Femur (tissue), 1 donor: Measurements from ENCODE around the gene NUDT4.
"Not testable (repeated sequence)": the region's sequence is repeated elsewhere in the genome, so short reads cannot be mapped to it uniquely, and the experiment has no call there.

Experiments used
- DNase-seq: peaks from one replicate; pipeline ENCODE4 v3.0.0-alpha.2; 2017

The NUDT4 gene

DNA sequence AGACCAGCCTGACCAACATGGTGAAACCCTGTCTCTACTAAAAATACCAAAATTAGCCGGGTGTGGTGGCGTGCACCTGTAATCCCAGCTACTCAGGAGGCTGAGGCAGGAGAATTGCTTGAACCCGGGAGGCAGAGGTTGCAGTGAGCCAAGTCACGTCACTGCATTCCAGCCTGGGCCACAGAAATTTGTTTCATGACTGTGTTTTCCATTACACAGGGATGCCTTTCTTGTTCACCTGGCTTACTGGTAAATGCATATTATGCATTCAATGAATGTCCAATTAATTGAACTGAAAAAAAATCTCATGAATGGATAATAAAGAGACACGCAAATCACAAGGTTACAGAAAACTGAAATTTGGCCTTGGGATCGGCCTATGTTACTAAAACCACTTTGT lies 54.3 kb downstream of the NUDT4 start:
- DNase-seq = not testable (repeated sequence)

DNA sequence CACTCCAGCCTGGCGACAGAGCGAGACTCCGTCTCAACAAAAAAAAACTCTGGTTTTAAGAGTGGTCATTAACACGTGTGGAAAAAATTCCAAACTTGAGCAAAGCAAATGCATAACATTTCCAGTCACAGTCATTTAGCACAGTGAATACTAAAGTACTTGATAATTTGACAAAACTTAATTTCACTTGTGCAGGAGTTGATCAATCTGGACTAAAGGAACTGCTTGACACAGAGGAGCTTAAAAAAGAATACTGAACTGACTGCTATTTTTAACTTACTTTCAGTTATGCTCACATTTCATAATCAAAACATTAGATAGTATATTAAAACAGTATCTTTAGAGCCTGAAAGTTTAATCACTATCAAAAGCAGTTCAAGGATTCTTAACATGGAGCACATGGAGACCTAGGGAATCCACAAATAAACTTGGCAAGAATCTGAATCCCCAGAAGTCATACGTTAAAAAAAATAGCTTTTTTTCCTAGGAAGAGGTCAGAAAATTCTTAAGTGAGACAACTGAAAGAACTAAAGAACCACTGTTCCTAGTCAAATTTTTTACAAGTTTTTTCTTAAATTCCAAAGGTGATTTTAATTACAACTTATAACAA lies 56.6 kb downstream of the NUDT4 start:
- no peak for DNase-seq

DNA sequence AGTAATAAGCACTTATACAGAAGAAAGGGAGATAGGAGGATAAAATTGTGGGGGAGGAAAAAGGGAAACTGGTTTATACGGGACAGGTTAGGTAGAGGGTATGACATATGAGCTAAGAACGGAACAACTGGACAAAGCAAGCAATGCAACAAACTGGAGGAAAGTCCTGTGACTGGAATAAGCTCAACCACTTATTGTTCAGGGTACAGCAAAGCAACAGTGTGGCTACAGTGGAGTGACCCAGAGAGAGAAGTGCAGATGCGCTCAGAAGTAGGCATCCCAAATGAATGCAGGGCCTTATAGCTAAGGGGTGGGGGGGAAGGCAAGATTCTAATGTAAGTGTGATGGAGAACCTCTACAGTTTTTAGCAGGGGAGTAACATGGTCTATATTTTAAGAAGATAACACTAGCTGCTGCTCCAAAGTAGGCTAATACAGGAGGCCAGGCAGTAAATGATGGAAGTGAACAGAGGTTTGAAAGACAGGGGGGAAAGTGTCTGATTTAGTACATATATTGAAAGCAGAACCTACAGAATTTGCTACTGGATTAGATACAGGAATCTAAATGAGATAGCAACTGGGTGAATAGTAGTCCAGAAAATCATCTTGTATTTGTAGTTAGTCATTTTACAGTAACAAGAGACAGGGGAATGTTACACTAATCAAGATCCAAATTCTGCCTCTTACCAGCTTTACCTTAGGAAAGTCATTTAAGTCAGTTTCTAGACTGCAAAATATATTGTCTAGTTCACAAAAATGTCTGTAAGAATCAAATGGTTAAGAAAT lies 60.7 kb downstream of the NUDT4 start:
- no peak for DNase-seq

DNA sequence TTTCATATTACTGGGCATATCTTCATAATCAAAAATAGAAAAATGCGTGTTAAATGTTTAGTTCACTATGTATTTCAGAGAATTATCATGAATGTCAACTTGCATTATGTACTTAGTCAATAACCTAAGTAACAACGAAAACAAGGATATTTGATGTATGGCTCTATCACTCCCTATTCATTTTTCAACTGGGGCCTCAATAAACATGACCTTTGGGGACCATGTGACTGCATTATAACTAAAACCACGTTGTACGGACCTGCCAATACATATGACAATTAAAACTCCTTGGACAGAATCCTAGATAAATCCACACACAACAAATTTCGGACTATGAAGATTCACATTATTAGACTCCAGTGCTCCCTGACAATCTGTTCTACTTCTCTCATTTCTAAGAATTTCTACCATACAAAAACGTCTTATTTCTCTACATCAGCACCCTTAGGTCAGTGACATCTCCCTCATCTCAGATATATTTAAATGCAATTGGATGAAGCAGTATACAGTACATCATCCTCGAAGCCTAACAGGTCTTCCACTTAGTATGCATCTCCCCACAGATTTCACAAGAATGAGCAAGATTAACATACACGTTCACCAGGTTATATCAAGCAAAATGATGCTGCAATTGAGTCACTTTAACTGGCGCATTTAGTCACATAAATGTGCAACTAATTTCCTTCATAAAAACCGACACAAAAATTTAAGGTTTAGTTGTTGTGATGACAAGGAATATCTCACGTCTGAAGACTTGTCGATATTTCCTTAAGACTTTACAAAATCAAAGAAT lies 62.5 kb downstream of the NUDT4 start:
- DNase-seq = no peak

DNA sequence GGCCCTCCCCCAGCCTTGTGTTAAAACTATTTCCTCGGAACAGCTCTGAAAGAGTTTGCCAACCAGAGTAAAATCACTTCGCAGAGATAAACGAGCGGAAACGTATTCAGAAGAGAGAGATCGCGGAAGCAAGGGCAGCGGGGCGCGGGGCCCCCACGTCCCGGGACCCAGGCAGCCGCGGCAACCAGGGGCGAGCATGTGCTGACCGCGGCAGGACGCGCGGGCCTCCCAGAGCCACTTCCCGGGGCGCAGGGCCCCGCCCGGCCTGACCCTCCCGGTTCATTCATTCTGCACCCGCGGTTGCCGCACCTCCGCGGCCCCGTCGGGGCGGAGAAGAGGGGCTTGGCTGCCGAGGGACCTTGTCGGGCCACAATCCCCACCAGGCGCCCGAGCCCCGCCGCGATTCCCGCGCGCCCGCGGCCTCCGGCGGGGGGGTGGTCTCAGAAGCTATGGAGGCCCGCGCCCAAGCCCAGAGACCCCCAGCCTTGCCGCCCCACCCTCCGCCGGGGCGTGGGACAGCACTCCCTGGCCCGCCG lies 63.4 kb downstream of the NUDT4 start:
- peak; percentile 63 for DNase-seq

DNA sequence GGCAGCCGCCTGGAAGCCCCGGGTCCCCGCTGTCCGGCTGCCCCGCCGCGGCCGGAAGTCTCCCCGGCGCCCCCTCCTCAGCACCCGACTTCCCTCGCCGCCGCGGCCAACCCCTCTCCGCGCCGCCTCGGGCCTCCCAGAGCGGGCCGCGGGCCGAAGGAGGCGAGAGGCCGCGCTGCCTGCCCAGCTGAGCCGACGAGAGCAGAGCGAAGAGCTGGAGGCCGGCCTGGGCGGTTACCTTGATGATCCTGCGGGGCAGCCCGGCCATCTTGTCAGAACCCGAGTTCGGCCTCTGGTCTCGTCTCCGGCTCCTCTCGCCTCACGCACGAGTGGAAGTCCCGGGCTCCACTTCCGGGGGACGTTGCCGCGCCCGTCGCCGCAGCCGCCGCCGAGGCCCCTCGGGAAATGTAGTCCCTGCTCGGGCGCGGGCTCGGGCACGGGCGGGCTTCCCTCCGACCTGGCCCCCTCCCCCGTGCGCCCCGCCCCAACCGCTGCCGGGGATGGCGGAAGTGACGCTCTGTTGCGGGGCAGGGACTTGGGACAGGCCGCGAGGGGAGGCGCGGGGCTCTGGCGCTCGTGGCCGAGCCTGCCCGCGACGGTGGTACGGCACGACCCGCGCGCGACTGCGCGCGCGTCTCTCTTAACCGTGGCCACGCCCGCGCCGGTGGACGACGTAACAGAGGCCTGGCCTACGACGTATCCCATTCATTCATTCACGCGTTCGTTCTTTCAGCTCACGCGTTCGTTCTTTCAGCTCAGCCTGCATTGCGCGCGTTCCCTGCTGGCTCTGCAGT lies 64.1 kb downstream of the NUDT4 start, which contains the start of gene UBE2N:
TSS of gene UBE2N (minus strand) at position 331 of the 794 bp plus-strand sequence. CDS start at position 268, 63 bp downstream.
- DNase-seq = peak; percentile 98

DNA sequence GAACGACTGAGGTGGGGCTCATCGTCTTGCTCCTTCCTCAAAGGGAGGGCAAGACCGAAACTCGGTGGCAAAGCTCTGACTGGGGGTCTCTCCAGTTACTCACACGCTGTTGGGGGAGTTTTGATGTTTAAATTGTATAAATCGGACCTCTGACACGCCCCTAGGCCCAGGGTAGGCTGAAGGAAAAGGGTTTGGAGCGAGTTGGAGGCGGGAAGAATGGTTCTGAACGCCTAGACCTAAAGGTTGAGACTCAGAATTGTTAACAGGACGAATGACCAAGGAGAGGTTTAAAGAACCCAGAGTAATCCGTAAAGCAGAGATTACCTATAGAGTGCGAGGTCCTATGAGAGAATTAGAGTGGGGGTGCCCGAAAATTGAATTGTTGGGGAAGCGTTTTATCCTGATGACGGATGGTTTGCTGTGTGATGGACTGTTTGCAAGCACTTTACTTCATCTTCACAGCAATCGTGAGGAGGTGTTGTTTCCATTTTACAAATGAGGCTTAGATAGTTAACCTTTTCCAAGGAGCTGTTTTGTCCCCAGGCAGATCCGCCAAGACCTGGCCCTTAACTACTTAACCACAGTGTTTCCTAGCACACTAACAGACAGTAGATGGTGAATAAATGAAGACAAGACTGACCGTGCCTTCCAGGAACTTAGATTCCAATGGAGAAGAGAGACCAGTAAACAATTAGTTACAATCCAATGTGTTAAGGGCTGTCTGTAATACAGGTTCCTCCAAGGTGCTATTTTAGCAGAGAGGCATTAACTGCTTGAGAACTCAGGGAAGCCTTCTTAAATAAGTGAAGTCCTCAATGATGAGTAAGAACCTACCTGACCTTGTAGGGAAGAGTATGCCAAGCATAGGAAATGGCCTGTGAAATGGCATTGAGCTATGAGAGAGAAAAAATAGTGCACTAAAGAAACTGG lies 65.0 kb downstream of the NUDT4 start:
- no peak for DNase-seq

DNA sequence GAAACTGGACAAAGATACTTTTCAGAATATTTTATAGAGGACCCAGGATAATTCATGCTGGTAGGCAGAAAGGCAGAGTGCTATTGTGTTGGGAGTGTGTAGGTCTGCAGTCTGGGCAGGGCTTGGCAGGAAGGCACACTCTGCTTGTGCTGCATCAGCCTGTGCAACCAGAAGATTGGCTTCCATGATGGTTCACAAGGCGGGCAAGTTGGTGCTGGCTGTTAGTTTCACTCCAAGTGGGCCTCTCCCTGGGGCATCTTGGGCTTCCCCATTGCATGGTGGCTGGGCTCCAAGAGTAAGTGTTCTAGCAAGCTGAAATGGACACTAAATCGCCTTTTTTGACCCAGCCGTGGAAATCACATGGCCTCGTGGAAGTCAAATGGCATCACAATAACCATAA lies 65.9 kb downstream of the NUDT4 start:
- DNase-seq = no peak

DNA sequence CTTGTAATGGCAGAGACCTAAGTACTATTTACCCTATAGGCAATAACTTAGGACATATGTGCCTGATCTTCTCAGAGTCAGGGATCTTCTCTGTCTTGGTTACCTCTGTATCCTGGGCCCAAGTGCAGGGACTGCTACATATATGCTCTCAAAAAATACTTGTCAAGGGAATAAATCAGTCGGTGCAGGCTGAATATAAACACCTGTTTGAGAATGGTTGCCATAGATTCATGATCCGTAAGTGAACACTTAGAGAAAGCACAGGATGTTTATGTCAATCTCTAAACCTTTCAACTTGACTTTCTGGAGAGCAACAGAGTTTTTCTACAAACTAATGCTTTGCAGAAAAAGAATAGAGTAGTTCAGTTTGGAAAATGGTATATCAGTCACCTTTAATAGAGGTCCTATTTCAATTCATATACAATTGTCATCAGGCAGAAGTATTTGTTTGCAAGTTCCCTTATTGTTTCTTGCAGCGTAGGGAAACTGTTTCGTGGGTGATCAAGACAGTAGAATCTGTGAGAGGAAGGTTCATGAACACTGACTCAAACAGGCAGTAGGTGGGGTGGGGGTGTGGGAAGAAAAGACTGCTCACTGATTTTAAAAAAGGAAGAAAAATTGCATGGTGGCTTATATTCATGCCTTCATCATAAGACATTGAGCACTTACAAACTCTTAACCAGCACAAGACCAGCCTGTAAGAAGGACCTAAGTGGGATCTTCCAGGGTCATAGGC lies 70.0 kb downstream of the NUDT4 start:
- DNase-seq = no peak

DNA sequence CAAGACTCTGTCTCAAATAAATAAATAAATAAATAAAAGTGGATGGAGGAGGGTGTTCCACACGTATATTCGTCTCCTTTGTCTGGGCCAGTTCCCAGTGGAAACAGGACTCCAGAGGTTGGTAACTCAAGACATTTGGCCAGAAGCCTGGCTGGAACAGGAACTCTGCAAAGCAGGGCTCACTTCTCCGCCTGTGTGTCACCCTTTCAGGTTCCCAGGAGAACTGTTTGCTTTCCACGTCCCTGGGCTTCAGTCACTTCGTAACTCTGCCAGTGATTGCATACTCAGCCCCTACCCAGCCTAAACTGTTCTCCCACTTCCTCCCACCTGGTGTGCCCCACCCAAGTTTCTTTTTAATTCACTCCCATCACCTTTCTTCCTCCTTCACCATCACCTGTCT lies 71.1 kb downstream of the NUDT4 start:
- no peak for DNase-seq

DNA sequence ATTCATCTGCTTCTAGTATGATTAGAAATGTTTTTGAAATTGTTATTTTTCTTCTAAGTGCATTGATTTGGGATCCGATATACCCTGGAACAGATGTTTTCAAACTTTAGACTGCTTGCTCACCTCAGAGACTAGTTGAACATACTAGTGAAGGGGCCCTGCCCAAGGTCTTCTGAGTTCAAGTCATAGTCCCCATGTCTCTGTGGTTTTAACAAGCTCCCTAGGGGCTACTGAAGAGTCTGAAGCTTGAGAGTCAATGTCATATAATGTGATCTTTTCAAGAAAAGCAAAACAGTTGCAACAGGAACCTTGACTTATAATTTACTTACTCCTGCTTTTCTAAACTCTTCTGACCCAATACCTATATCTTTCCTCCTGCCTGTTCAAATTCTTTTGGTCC lies 71.6 kb downstream of the NUDT4 start:
- DNase-seq = no peak

DNA sequence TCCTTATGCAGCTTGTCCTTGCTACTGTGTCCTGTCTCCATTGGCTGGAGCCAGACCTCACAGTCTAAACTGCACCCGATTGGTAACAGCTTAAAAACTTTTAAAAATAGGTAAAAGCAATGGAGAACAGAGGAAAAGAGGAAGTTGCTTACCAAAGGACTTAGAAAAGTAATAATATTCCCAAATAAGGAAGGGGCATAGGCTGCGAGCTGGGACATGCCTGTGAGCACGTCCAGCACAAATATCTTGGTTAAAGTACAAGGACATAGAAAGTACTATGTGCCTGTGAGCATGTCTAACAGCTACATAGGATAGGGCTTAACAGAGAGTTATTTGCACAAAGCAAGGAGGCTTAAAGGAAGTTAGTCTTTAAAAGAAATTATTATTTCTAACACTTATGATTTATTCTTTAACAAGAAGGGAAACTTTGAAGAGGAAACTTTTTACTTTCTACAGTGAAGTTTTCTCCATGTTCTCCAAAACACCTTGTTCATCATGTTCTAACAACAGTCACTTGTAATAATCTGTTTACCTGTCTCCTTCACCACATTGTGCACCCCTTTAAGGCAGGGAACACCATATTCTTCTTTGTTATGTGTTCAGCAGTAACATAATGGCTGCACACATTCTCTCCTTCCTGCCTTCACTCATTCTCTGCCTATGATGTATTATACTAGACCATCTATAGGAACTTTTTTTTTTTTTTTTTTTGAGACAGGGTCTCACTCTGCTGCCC lies 73.9 kb downstream of the NUDT4 start:
- DNase-seq = no peak

DNA sequence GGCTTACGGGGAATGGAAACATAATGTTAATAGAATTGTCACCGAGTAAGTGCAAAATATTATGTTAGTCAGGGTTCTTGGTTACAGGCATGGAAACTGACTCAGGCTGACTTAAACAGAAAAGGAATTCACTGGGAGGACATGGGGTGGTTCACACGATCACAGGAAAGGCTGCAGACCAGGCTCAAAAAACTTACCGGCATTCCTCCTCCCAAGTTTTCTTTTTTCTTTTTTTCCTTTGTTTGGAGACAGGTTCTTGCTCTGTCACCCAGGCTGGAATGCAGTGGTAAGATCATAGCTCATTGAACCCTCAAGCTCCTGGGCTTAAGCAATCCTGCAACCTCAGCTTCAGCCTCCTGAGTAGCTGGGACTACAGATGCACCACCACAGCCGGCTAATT lies 75.9 kb downstream of the NUDT4 start:
- DNase-seq = no peak

DNA sequence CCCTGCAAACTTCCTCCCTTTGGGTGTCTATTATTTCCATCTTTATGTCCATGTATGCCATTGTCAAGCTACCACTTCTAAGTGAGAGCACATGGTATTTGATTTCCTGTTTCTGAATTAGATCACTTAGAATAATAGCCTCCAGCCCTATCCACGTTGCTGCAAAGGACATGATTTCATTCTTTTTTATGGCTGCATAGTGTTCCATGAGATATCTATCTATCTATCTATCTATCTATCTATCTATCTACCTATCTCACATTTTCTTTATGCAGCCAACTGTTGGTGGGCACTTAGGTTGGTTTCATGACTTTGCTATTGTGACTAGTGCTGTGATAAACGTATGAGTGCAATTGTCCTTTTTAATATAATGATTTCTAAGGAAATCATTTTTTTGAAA lies 78.4 kb downstream of the NUDT4 start:
- no peak for DNase-seq
